HepG2 (cell line): Measurements from ENCODE around the gene HOMEZ. TPM values are rescaled to one million over a fixed set of nuclear protein-coding genes. Genes with fewer than 3 reads are reported as not detected.

ENCODE experiments used
- ARNT ChIP-seq: fragments of 450-650 bp; IDR thresholded peaks from 2 replicates; pipeline ENCODE4 v1.6.1; 2017
- CHD4 ChIP-seq: fragments of 200-600 bp; sonication (generic); IDR thresholded peaks from 2 replicates; pipeline ENCODE4 v1.7.0; 2017; ENCODE audit warnings: mild to moderate bottlenecking, low read length, borderline replicate concordance
- GFI1 ChIP-seq: sonication (generic); formaldehyde crosslinking; IDR thresholded peaks from 2 replicates; pipeline ENCODE4 v1.5.0; 2020; ENCODE audit warnings: missing genetic modification reagents, mild to moderate bottlenecking, borderline replicate concordance
- HMG20B ChIP-seq: conservative IDR thresholded peaks from 2 replicates; pipeline ENCODE4 v1.6.1; 2016; ENCODE audit warnings: missing genetic modification reagents, missing compliant biosample characterization
- HOXA5 ChIP-seq: sonication (generic); formaldehyde crosslinking; IDR thresholded peaks from 2 replicates; pipeline ENCODE4 v1.4.0; 2020; ENCODE audit warnings: missing genetic modification reagents
- MLXIP ChIP-seq: sonication (generic); formaldehyde crosslinking; IDR thresholded peaks from 2 replicates; pipeline ENCODE4 v1.9.0; 2021; ENCODE audit warnings: missing genetic modification reagents, borderline replicate concordance
- NR1H2 ChIP-seq: sonication (generic); formaldehyde crosslinking; IDR thresholded peaks from 2 replicates; pipeline ENCODE4 v1.8.1; 2022; ENCODE audit warnings: low read depth, missing genetic modification reagents, borderline replicate concordance
- POGZ ChIP-seq: sonication (generic); formaldehyde crosslinking; IDR thresholded peaks from 2 replicates; pipeline ENCODE4 v1.4.0; 2020; ENCODE audit warnings: mild to moderate bottlenecking, missing genetic modification reagents
- SMAD9 ChIP-seq: sonication (generic); formaldehyde crosslinking; IDR thresholded peaks from 2 replicates; pipeline ENCODE4 v1.5.1; 2020; ENCODE audit warnings: mild to moderate bottlenecking, missing genetic modification reagents
- ZNF275 ChIP-seq: sonication (generic); formaldehyde crosslinking; IDR thresholded peaks from 2 replicates; pipeline ENCODE4 v1.8.0; 2022; ENCODE audit warnings: missing genetic modification reagents, mild to moderate bottlenecking, inconsistent platforms, borderline replicate concordance
- ZNF430 ChIP-seq: sonication (generic); formaldehyde crosslinking; IDR thresholded peaks from 2 replicates; pipeline ENCODE4 v1.9.0; 2021; ENCODE audit warnings: mild to moderate bottlenecking, missing genetic modification reagents
- ZNF468 ChIP-seq: sonication (generic); formaldehyde crosslinking; IDR thresholded peaks from 2 replicates; pipeline ENCODE4 v1.8.0; 2022; ENCODE audit warnings: mild to moderate bottlenecking, moderate library complexity, missing genetic modification reagents
- ZNF83 ChIP-seq: sonication (generic); formaldehyde crosslinking; IDR thresholded peaks from 2 replicates; pipeline ENCODE4 v1.4.0; 2020; ENCODE audit warnings: missing genetic modification reagents, mild to moderate bottlenecking, borderline replicate concordance
- polyA plus RNA-seq, 8 experiments: library from polyadenylated mRNA; depleted of rRNA in 3 of 8; stranded (reverse) in 7 of 8; unstranded in 1 of 8; fragments of >200 nt; fragmentation: Illumina TruSeq in 4 of 8; extraction: Trizol in 4 of 8; gene quantifications; 2 replicates each; pipeline versions ENCODE4 v1.2.1 to v1.2.3, GENCODE V29; 2011 to 2016; ENCODE audit warnings: low read depth in 4 of 8, missing spikeins in 1 of 8, mixed read lengths in 1 of 8; ENCODE audit not compliant: insufficient read depth in 1 of 8
- total RNA-seq, 5 experiments: library from RNA; depleted of rRNA; stranded (reverse); fragments of >200 nt; fragmentation: Illumina TruSeq; extraction: Trizol; gene quantifications; 2 replicates each; pipeline ENCODE4 v1.2.3, GENCODE V29; 2016; ENCODE audit warnings: low read depth in 1 of 5
- TF ChIP-seq, protein P1 (sequence below): IDR thresholded peaks from 2 replicates; pipeline ENCODE4 v1.6.1; 2016; ENCODE audit warnings: low read depth, missing genetic modification reagents, missing compliant biosample characterization
- TF ChIP-seq, protein P2 (sequence below): sonication (generic); formaldehyde crosslinking; IDR thresholded peaks from 2 replicates; pipeline ENCODE4 v1.5.1; 2020; ENCODE audit warnings: missing genetic modification reagents, mild to moderate bottlenecking, borderline replicate concordance

HOMEZ gene
- total and polyA plus RNA-seq, 2 of the 13 experiments (the other 11 are each of a cell fraction or from before 2014, with no cell fraction given): 14.5 to 31.8 TPM

DNA sequence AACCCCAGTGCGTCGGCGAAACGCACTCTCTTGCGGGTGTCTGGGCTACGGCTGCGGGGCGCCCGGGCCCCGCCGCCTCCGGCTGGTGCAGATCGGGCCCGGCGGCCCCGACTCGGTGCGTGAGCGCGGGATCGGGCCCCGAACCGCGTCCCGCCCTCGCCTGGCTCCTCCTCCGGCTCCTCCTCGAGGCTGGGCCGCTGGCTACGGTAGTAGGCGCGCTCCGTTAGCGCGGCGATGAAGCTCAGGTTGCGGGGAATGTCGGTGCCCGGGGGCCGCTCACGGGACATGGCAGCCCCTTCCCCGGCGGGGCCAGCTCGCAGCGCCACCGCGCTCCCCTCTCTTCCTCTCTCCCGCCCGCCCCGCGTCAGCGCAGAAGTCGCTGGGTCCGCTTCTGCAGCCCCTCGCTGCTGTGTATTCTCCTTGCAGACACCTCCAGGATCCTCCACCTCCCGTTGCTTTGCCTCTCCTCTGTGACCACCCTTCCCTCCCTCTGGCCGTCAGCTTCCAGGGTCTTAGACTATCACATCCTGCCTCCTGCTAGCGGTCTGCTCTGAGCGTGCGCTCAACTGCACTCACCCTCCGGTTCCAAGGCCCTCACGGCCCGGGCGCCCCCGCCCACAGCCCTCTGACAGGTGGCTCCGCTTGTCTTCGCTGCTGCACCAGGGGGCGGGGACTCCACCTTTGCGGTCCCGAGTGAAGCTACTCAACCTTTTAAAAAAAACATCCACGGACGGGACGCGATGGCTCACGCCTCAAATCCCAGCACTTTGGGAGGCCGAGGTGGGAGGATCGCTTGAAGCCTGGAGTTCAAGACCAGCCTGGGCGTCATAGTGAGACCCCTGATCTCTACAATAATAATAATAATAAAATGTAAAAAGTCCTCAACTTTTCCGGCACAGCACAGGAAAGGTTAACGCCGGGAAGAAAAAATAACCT lies 16.6 kb upstream of the HOMEZ start, which contains the start of gene PPP1R3E (continued):
- TF ChIP-seq, protein P1, sequence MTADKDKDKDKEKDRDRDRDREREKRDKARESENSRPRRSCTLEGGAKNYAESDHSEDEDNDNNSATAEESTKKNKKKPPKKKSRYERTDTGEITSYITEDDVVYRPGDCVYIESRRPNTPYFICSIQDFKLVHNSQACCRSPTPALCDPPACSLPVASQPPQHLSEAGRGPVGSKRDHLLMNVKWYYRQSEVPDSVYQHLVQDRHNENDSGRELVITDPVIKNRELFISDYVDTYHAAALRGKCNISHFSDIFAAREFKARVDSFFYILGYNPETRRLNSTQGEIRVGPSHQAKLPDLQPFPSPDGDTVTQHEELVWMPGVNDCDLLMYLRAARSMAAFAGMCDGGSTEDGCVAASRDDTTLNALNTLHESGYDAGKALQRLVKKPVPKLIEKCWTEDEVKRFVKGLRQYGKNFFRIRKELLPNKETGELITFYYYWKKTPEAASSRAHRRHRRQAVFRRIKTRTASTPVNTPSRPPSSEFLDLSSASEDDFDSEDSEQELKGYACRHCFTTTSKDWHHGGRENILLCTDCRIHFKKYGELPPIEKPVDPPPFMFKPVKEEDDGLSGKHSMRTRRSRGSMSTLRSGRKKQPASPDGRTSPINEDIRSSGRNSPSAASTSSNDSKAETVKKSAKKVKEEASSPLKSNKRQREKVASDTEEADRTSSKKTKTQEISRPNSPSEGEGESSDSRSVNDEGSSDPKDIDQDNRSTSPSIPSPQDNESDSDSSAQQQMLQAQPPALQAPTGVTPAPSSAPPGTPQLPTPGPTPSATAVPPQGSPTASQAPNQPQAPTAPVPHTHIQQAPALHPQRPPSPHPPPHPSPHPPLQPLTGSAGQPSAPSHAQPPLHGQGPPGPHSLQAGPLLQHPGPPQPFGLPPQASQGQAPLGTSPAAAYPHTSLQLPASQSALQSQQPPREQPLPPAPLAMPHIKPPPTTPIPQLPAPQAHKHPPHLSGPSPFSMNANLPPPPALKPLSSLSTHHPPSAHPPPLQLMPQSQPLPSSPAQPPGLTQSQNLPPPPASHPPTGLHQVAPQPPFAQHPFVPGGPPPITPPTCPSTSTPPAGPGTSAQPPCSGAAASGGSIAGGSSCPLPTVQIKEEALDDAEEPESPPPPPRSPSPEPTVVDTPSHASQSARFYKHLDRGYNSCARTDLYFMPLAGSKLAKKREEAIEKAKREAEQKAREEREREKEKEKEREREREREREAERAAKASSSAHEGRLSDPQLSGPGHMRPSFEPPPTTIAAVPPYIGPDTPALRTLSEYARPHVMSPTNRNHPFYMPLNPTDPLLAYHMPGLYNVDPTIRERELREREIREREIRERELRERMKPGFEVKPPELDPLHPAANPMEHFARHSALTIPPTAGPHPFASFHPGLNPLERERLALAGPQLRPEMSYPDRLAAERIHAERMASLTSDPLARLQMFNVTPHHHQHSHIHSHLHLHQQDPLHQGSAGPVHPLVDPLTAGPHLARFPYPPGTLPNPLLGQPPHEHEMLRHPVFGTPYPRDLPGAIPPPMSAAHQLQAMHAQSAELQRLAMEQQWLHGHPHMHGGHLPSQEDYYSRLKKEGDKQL (CRISPR knock-in tag): no peak
- TF ChIP-seq ZNF468 (CRISPR knock-in tag) (peak; percentile 13), GFI1 (CRISPR knock-in tag) (no peak), HOXA5 (peak; percentile 54), MLXIP (CRISPR knock-in tag) (no peak), POGZ (CRISPR knock-in tag) (peak; percentile 55), CHD4 (peak; percentile 77), SMAD9 (0 out of 2 replicates have a peak, but pooled peaks have one; percentile 89), HMG20B (CRISPR knock-in tag) (no peak; the same call in 1 of the 2 replicates), ZNF430 (CRISPR knock-in tag) (peak; percentile 96), ZNF83 (CRISPR knock-in tag) (peak; percentile 4), ZNF275 (CRISPR knock-in tag) (peak; percentile 81), NR1H2 (CRISPR knock-in tag) (no peak; the same call in 1 of the 2 replicates), ARNT (no peak)
- TF ChIP-seq, protein P2, sequence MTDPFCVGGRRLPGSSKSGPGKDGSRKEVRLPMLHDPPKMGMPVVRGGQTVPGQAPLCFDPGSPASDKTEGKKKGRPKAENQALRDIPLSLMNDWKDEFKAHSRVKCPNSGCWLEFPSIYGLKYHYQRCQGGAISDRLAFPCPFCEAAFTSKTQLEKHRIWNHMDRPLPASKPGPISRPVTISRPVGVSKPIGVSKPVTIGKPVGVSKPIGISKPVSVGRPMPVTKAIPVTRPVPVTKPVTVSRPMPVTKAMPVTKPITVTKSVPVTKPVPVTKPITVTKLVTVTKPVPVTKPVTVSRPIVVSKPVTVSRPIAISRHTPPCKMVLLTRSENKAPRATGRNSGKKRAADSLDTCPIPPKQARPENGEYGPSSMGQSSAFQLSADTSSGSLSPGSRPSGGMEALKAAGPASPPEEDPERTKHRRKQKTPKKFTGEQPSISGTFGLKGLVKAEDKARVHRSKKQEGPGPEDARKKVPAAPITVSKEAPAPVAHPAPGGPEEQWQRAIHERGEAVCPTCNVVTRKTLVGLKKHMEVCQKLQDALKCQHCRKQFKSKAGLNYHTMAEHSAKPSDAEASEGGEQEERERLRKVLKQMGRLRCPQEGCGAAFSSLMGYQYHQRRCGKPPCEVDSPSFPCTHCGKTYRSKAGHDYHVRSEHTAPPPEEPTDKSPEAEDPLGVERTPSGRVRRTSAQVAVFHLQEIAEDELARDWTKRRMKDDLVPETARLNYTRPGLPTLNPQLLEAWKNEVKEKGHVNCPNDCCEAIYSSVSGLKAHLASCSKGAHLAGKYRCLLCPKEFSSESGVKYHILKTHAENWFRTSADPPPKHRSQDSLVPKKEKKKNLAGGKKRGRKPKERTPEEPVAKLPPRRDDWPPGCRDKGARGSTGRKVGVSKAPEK: peak; percentile 95; the same call in 1 of the 2 replicates
